GM21423 (cell line): ENCODE measurements around the gene ABCC5.
"Not testable (repeated sequence)": the region's sequence is repeated elsewhere in the genome, so short reads cannot be mapped to it uniquely, and the experiment has no call there.

Experiments used
- ATAC-seq: cut with Tn5 transposase; IDR thresholded peaks from one replicate; pipeline ENCODE4 v1.9.1; 2021; ENCODE audit warnings: mild to moderate bottlenecking, moderate library complexity; ENCODE audit not compliant: unreplicated experiment

The ABCC5 gene

GRCh38 chr3:184016811-184017671 lies 643 bp downstream of the ABCC5 start:
- peak; percentile 79 for ATAC-seq

- ATAC-seq = no peak
Observed at GRCh38 chr3:184016169-184016570, 1.5 kb downstream of the ABCC5 start.

- no peak for ATAC-seq
Observed at GRCh38 chr3:184015381-184016019, 2.2 kb downstream of the ABCC5 start.

- no peak for ATAC-seq
Observed at GRCh38 chr3:184011937-184012889, 5.5 kb downstream of the ABCC5 start.

DNA sequence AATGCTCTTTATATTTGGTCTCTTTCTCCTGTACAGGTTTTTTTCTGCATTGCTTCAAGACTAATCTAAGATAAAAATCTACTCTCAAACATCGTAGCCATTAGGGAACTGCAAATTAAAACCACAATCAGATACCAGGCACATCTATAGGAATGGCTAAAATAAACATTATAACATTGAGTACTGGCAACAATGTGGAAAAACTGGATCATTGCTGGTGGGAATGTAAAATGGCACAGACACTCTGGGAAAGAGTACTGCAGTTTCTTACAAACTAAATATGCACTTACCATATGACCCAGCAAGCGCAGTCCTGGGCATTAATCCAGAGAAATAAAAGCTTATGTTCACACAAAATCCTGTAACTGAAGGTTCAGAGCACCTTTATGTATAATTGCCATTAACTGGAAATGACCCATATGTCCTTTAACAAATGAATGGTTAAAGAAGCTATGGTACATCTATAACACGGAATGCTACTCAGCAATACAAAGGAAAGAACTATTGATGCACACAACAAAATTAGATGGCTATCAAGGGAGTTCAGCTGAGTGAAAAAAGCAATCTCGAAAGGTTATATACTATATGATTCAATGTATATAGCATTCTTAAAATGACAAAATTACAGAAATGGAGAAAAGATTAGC lies 6.3 kb downstream of the ABCC5 start:
- ATAC-seq = no peak

DNA sequence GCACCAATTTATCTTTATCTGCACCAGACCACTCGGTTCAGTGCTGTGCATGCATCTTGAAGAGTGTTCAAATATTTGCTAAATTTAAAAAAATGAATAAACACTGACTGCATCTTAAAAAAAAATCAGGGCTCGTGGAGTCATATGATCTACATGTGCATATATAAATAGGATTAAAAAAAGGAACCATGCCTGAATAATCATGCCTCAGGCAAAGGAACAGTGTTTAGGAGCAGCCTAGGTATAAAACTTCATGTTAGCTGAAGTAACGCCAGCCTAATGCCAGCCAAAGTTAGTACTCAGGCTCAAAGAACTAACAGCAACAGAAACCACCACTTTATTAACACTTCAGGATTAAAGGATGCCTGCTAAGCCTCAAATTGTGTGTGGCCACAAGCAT lies 9.5 kb downstream of the ABCC5 start:
- ATAC-seq = no peak

- not testable (repeated sequence) for ATAC-seq
Observed at GRCh38 chr3:184007143-184007813, 10.4 kb downstream of the ABCC5 start.

DNA sequence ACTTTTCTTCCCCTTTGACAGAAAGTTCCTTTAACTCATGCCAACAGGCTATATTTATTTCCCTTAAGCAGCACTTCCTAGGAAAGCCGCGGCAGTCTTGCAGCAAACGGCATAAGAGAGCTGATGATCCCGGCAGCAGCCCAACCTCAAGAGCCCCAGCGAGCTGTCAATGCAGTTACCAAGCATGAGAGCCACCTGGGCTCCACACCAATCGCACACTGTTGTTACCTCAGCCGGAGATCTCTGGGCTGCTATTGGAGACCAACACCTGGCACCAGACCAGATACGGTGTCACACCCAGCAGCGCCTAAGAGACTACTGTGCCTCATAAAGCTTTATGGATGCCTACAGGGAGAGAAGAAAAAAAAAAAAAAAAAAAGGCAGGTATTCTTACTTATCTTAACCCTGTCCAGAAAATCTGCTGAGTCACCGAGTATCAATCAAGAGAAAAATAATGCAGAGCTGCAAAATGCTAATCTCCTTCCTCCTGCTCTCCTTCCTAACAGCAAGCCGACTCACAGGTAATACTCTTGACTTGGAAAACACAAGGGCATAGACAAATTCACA lies 11.7 kb downstream of the ABCC5 start:
- ATAC-seq = peak; percentile 89

DNA sequence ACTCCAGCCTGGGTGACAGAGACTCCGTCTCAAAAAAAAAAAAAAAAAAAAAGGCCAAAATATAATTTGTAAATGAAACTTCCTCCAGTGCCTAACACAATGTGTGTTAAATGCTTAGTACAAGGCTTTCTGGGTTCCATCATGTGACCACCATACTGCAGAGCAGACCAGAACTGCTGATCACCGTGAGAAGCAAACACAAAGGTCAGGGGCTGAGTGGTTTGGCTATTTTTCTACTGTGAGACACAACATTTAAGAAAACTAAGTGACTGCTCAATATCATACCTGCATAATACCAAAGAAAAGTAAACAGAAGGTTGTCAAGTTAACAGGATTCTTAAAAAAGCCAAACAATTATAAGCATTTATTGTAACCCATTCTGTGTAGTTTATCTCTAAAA lies 13.2 kb downstream of the ABCC5 start:
- ATAC-seq = no peak

- no peak for ATAC-seq
Observed at GRCh38 chr3:184003187-184003967, 14.3 kb downstream of the ABCC5 start.

DNA sequence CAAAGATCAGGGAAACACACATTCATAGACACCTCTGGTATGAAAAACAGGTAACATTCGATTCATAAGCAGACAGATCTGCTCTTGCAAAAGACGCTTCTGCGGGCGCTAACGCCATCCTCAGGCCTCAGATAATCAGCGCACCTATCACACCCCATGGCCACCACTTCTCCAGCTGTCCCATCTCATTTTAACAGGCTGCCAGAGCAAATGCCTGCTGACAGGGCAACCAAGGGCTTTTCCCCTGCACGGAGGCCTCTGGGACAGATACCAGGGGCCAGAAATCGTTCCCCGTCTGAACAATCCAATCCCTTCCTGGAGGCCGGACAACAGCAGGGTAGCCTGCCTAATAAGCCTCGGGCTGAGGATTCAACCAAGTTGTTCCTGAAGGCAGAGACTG lies 15.2 kb downstream of the ABCC5 start:
- ATAC-seq = no peak

GRCh38 chr3:184001761-184002160 lies 15.9 kb downstream of the ABCC5 start:
- no peak for ATAC-seq

DNA sequence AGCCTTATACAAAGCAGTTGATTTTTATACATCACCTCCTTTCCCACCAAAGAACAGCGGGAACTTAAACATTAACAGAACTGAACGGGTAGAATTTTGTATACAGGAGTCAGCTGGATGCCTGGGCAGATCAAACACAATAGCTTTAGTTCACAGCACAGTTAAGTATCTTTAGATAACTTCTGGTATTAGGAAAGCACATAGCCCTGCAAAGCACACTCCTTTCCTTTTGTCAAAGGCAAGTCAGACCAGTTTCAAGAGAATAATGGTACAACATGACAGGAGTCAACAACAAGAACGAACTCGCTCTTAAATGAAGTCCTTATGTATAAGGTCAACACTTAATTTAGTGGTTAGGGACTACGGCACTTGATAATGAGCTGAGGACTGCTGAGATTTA lies 26.3 kb downstream of the ABCC5 start:
- no peak for ATAC-seq

- no peak for ATAC-seq
Observed at GRCh38 chr3:183988216-183988790, 29.4 kb downstream of the ABCC5 start.

- ATAC-seq = no peak
Observed at GRCh38 chr3:183987000-183987600, 30.6 kb downstream of the ABCC5 start.

DNA sequence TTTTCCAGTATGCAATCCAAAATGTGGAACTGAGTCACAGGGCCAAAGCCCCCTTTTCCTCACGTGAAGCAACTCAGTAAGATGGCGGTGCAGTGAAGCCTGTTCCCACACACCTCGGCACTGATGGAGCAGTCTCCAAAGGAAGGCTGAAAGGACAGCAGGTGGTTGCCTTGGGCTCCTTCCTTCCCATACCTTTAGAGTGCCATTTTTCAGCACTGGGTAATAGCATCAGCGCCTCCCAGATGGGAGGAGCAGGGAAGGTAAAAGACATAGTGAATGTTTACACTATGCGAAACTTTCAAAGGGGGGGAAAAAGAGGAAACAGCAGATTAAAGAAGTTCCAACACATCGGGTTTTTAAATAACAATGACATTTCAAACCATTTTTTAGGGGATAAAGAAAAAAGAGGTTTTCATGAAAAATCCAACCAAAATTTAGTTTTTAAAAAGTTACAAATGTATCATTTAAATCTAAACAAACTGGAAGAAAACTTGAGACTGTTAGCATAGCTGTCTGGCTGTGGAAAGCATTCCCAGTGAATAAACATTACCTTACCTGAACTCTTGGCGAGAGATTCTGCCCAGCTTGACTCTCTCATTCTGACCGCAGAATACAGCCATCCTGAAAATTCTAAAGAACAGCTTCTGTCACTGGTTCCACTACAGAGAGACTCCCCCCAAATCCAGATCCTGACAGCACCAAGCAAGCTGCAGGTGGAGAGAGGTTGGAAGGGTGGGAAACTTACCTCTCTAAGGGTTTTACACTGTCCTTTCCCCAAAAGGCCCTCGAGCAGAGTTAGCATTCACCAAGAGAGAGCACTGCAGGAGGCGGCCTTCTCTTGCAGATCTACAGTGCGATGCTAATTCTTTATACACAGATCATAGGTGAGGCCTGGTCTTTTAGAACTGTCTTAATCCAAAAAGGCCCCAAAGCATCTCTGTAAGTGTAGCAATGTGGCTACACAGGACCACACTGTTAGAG lies 32.6 kb downstream of the ABCC5 start:
- no peak for ATAC-seq

DNA sequence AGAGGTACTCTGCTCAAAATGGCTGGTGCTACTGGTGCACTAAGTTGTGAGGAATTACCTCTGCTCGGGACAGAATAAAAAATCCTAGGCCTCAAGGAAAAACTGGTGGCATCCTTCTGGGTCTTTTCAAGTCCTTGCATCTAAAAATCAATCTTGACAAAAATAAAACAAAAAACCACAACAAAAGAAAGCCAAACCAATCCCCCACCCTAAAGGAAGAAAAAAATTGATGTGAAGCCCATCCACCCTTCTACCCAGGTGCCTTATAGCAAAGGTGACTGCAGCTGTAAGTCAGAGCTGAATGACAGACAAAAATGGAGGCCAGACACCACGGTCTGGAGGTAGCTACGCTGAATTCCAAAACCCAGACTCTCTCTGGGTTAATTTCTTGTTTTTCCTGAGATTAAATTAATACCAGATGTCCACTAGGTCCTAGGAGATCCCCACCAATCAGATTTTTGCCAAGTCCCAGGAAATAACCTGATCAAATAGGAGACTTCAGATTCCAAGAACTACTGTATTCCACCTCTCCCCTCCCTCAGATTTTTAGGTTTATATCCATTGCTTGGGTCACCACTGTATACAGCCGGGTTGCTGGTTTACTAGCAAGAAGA lies 33.5 kb downstream of the ABCC5 start:
- no peak for ATAC-seq
